Measurements from ENCODE around the gene DPT.

The DPT gene

DNA sequence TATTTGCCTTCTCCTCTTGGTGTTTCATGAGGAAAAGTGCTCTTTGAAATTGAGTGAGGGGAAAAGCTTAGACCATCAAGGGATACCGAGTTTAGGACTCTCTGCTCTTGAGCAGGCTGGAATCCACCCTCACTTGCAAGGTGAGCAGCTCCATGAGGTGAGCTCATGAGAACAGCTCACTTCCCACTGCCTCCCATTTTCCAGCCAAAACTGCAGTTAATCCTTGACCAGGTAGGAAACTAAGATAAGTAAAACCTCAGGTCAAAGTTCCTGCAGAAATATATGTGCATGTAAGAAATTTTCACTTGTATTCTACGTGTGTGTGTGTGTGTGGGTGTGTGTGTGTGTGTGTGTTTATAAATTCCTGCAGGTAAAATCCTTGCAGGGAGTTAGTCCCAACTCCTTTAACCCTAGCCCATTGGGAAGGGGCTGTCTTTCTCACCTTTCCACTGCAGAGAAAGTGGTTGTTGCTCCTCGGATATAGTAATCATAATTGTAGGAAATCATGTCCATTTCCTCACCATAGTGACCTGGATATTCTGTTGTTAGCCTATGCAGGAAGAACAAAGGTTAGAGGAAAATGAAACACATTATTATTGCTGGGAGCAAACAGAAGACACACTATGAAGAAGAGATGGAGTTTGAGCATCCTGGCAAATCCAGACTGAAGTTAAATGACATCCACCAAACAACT is 28.3 kb downstream of the DPT start:
- no peak for DNase-seq (ENCODE audit: low read depth)

DNA sequence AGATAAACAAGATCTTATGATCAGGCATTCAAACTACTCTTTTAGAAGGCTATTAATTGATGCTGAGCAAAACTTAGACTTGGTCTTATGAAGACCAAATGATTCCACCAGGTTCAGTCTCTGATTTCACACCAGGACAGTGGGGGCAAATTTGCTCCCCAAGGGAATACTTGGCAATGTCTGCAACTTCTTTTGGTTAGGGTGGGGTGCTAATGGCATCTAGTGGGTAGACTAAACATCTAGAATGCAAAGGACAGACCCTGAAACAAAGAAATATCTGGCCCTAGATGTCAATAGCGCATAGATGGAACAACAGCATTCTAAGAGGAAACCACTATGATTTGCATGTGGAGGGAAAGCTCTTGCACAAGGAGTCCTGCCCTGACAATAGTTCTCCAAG is 30.6 kb downstream of the DPT start:
- no peak for DNase-seq (ENCODE audit: low read depth)

DNA sequence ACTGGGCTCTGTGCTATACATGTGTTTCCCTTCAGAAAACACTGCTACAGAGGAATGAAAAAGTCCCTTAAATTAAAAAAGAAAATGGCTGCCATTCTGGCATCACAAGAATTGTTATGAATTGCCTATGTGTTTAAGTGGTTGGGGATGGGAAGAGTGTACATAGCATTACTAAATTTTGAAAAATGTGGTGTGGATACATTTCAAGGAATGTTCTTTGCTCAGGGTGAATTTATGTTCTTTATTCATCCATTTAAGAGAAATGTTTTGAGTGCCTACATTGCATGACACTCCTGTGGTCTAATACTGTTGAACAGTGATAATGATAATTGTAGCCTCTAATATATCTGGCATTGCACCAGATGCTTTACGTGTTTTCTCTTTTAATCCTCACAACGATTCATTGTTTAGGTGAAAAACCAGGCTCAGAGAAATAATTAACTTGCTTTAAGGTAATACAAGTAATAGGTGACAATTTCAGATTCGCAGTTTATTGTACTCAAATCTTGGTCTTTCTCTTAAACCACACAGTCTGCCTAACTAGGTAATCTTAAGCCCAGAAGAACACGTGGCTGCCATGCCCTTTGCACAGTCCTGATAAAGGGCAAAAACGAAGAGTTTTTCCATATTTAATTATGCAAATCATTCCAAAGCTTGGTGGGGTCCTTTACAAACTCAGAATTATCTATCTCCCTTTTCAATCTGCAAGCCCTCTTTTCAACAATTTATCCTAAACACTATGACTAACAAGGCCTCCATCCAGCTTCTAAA is 31.5 kb downstream of the DPT start:
- no peak for DNase-seq (ENCODE audit: low read depth)

DNA sequence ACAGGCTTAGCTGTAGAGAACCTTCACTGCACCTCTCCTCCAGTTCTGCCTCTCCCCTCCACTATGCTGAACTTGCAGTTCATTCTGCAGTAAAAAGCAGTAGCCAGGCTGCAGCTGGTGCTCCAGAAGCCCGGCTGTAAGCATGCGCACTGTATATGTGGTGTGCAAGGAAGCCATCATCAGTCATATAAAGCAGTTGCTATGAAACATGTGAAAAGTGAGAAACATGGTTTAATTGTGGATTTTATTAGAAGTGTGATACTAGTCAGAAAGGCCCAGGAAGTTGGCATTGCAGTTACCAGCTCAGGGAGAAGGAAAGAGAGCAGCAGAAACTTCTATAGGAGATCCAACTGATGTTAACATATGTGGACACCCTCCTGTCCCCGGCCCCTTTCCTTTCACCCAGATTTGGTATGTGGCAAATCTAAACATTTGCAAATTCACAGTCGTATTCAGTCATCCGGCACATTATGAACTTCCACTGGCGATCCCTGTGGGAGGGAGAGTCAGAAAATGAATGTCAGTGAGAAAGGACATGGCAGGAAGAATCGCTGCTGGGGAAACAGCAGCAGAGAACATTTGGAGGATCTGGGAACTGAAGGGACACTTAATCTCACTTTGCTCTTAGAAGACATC is 32.8 kb downstream of the DPT start:
- no peak for DNase-seq (ENCODE audit: low read depth)

DNA sequence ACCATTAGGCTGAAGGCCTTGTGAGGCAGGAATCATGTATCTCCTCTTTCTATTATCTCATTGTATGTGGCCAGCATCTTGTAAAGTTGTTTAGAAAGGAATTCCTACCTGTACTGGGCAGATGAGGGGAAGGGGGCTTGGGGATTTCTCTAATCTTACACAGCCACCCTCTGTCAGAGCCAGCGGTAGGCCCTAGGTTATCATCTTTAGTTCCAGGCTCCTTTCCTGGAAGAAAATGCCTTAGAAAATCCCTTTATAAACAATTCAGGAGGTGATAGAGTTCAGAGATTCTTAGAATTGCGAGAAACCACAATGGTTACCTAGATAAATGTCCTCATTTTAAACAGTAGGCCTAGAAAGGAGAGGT is 35.2 kb downstream of the DPT start:
- no peak for DNase-seq (ENCODE audit: low read depth)

DNA sequence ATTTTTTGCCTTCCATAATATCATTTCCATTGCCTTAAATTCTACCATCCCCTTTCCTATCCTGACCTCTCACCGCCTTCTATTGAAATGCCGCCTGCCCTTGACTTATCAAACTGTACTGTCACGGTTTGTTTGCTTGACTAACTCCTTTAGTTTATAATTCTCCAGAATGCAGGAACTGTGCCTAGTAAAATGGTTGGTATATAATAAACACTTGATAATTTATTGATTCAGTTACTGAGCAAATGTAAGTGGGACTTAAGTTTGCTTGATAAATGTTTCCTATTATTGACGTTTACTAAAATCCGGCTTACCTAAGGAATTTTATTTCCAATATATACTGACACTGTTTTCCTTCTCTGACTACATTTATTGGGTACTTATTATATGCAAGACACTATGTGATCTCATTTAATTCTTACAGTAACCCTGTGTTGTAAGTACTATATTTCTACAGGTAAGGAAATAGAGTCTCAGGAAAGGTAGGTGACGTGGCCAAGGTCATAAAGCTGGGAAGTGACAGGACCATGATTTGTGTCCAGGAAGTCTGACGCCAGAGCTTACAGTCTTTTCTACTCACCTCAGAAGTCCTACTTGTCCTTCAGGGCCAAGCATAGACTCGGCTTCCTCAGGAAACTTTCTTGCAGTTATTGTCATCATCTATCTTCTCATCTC is 35.7 kb downstream of the DPT start:
- no peak for DNase-seq (ENCODE audit: low read depth)

DNA sequence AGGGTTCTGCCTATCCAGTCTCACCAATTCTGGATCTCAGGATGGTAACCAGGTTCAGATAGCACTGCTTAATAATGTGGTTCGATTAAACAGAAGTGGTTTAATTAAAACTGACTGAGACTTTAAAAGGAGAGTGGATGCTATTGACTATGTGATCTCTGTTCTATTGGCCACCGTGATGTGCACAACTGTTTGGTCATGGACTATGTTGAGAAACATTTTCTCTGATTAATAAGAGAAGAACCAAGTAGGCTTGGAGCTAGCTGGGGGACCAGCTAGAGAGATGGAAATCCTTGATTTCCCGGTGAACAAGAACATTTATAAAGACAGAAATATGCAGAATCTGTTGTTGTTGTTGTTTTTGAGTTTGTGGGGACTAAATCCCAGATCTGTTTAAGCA is 36.5 kb downstream of the DPT start:
- DNase-seq (ENCODE audit: low read depth), result no peak

DNA sequence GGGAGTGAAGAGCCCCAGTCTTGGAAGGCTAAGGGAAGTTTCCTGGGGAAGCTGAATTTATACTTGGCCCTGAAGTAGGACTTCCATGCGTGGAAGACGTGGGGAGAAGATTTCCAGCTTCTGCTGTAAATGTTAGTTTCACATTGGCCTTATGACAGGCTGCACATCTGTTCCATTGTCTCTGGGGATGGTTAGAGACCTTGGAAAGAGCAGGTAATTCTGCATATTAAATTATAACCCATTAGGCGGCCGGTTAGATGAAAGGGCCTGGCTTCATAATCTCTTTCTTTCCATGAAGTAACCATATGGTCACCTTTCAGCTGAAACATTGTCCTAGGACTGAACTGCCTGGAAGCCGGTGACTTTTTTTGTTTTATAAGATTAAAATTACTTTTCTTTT is 37.5 kb downstream of the DPT start:
- DNase-seq (ENCODE audit: low read depth), result no peak

DNA sequence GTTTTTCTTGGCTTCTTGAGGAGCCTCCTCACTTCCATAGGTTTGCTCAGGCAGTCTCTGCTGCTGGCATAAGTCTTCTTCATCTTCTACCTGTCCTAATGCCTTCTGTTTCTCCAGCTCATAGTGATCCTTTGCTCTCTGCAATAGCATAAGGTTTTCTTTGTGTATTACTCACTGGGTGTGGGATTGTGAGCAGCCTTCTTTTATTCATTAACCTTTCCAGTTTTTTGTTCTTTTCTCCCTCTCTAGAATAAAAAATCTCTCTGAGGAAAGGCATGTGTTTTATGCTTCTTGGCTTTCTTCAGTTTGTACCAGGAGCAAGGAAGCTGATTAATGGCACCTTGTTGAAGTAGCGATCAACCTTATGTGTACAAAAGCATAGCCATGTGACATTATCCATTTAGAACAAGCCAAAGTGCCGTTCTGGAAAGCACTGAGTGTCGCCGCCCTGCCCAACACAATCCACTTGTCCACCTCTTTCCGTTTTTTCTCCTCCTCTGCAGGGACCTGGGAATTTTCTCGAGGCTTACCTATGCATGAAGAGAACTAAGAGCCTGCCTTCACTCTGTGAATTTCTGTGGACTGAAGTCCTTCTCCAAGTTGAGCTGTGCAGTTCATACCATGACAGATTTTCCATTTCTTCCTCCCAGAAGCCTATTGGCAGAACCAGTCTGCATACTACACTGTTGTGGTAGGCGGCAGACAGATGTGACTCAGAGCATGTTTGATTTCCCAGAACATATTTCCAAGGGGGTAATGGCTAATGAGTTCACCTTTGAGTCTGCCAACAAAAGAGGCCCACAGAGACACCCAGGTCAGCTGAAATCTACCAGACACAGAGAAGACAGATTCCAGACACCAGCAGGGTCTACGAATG is 39.0 kb downstream of the DPT start:
- no peak for DNase-seq (ENCODE audit: low read depth)

DNA sequence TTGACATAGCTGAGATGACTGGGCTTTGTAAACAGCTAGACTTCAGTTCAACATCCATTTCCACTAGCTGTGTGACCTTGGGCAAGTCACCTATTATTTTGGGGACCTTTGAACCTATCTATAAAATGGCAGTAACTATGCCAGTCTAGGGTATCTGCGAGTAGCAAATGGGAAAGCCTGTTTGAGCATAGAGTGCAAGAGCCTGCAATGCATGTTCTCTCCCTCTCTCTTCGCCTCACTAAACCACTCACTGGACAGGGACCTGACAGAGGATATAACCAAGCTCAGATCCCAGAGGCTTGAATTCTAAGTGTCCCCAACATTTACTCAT is 39.7 kb downstream of the DPT start:
- no peak for DNase-seq (ENCODE audit: low read depth)

DNA sequence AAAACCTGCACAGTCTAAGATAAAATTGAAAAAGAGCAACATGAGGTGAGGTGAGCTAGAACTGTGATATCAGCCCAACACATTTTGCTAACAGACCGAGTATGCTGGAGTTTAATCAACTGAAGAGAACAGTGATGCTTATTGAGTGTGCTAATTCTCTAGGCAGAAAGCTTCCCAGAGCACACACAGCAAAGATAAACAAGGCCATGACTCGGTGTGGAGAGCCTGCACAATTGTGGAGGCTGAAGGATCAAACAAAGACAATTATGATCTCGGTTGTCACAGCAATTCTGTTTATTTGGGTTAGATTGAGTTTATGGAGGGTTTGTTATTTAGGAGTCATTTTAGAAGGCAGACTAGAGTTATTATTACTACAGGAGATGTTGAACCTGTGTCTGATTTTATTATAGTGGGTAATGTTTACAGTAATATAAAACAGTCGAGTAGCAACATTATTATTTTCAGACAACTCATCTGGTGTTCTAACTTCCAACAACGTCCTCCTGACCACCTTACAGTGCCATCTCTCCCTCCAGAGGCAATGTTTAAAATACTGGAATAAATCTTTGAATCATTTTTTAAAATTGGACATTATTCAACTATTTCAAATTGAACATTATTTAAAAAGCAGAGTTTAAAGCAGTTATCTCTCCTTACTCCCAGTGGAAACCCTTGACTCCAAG is 40.2 kb downstream of the DPT start:
- DNase-seq (ENCODE audit: low read depth), result no peak

DNA sequence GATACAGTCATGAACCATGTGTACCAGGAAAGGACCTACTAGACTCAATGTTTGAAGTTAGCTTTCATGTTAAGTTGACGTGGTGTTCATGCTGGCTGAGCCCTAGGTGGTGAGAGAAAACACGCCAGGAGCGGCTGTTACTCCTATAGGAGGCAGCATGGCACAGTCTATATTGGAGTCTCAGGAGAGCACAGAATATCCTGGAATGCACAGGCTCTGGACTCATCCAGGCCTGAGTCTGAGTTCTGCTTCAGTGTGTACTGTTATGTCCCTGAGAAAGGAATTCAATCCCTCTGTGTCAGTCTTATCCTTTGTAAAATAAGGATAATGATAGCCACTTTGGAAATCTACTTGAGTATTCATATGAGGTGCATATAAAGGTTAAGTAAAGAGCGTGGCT is 41.2 kb downstream of the DPT start:
- no peak for DNase-seq (ENCODE audit: low read depth)

DNA sequence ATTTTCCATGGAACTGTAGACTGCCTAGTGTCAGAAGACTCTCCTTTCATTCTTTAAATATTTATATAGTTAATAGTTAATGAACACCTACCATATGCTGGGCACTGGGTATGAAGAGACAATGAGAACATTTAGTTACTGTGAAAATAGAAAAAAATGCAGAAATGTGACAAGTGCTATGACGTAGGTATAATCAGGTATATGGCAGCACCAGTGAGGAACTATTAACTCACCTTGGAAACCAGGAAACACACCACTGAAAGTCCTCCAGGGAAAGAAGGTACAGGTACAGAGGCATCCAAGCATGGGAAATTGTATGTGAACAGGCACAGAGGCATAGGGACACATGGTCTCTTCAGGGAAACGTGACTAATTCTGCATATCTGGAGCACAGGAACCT is 42.3 kb downstream of the DPT start:
- DNase-seq (ENCODE audit: low read depth), result no peak

DNA sequence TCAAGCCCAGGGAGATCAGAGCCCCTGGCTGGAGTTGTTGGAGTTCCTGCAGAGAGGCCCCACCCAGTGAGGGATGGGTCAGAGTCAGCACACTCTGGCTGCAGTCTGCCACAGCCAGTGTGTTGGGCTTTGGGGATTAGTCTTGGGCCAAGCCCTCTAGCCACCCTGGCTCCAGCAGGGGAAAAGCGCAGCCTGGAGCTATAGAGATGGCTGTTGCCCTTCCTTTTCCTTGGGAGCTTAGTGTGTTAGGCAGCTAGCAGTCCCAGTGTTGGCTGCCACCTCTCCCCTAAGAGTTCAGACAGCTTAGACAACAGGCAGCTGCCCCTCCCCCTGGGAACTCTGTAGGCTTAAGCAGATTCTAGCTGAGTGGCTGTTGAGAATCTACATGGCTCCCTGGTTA is 45.1 kb downstream of the DPT start:
- DNase-seq (ENCODE audit: low read depth), result no peak

DNA sequence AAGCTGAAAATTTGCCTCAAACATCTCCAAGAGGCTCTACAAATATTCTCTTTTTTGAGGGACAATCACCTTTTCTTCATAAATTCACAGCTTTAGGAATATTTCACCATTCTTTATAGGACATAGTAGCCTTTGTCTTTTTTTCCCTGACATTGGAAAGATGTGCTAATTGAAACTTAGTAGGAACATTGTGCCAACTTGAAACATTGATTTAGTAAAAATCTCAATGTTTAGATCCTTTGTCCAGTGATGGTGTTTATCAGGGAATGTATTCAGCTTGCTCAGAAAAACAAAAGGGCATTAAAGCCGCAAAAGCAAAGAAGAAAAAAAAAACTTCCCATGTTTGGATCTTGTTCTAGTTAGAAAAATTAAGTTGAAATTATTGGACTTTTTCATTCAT is 52.1 kb downstream of the DPT start:
- DNase-seq (ENCODE audit: low read depth), result no peak

DNA sequence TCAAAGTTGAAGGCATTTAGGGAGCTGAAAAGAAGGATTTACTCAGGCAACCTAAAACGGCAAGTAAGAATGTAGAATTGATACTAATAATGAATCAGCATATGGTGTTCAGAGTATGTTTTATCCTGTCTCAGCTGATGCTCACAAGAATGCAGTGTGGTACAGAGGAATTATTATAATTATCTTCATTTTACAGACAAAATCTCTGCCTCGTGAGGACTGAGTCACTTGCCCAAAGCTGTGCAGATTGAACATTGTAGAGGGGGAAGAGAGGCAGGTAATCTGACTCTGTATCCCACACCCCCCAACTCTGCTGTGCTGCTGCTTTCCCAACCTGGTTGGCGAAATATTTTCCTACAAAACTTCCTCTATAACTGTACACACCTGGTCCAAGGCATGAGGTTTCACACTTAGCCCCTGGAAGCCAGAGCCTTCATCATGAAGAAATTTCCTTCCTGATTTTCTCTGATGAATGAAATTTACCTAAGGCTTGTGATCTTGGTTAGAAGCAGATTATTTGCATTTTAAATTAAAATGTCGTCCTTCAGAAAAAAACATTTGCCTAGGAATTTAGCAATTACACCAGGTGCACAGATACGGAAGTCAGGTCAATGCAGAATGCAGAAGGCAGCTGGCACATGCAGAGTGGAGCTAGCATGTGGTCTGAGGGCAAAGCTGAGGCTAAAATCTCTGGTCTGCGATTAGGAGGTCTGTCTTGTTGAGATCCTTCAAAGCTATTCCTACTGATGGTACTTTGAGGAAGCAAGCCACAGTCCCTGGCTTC is 52.8 kb downstream of the DPT start:
- DNase-seq (ENCODE audit: low read depth), result no peak

DNA sequence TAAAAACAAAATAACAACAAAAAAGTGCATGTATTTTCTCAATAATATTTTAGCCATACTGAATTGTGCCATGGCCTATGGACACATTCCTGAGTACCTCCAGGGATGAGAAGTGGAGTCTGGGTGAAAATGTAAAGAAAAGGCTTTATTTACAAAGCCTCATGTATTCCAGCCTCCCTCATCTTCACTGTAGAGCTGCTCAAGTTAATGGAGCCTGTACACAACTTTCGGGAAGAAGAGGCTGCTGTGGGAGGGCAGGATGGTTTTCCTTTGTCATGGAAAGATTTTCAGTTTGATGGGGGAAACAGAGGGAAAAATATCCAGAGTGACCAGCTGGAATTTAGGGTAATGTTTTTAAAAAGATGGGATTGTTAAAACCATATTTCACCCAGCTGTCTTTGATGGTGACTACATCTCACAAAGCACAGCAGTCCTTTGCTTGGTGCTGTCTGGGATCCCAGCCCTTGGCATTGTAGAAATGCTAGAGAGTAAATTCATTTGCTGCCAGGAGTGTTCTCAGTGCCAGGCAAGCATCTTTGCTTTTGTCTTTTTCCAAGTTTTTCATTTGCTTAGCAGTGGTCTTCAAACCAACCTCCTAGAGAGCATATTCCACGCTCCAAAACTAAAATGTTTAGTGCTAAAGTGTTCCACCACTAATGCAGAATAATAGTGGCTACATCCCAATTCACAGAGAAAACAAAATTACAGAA is 54.9 kb downstream of the DPT start:
- no peak for DNase-seq (ENCODE audit: low read depth)

DNA sequence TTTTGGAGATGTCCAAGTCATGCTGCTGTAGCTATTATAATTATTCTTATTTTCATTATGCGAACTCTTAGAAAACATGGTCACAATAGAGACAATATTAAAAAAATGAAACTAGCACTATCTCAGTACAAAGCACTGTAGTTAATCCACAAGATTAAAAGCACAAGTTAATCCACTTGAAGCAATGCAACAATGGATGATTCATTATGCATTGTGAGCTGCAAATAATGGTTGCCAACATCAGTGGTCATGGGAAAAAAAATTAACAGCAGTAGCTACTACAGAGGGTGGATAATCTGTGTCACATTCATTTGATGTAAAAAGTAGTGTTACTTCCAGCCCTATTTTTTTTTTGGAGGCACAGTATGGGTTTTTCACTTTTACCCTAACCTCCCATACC is 56.7 kb downstream of the DPT start:
- DNase-seq (ENCODE audit: low read depth), result no peak

DNA sequence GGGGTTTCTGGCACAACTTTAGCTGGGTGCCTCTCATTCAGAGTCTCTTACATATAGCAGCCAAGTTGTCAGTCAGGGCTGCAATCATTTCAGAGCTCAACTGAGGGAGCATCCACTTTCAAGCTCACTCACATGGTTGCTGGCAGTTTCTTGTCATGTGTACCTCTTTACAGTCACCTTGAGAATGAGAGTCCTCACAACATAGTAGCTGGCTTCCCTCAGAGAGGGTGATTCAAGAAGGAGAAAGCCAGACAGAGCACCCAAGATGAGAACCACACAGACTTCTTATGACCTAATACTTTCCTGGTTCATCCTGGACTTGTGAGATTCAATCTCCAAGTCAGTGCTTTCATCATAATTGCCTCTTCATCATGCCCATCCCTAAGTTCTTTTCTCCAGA is 57.2 kb downstream of the DPT start:
- no peak for DNase-seq (ENCODE audit: low read depth)

DNA sequence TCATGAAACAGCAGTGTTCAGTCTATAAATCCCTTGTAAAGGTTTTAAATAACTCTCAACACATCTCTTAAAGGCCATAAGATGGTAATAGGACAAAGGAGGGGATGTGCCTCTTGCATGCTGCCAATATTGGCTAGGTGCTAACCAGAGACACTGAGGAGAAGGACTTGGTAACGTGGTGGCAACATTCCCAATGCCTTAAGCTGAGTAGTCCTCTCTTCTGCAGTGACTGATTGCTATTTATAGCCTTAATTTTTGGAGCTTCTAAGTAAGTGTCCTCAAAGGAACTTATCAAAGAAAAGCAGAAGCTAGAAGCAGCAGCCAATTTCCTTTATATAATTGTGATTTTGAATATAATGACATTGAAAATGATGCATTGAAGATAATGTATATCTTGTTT is 63.0 kb downstream of the DPT start:
- no peak for DNase-seq (ENCODE audit: low read depth)
